ENCODE results near the gene PIP5K1B.

DNA sequence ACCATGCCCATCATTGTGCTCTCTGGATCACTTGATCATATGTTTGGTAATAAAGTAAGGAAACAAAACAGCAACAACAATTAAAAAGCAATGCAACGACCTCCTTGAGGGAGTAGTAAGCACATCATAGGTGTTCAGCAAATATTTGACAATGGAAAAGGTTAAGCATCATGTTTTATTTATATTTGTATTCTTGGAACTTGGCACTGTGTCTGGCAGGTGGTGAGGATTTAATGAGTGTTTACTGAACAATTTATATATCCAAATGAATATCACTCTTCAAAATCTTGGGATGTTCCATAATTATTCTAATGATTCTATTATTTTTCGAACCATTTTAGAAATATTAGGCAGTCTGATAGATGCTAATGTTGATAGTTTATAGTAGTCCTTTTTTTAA is 6.2 kb downstream of the PIP5K1B start:
- TF ChIP-seq, protein P1, sequence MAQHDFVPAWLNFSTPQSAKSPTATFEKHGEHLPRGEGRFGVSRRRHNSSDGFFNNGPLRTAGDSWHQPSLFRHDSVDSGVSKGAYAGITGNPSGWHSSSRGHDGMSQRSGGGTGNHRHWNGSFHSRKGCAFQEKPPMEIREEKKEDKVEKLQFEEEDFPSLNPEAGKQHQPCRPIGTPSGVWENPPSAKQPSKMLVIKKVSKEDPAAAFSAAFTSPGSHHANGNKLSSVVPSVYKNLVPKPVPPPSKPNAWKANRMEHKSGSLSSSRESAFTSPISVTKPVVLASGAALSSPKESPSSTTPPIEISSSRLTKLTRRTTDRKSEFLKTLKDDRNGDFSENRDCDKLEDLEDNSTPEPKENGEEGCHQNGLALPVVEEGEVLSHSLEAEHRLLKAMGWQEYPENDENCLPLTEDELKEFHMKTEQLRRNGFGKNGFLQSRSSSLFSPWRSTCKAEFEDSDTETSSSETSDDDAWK (CRISPR knock-in tag; IDR thresholded peaks at IDR 0.05), result no peak
- no peak for TF ChIP-seq SP1 (IDR thresholded peaks at IDR 0.05)
- no peak for TF ChIP-seq SP1 (CRISPR knock-in tag; IDR thresholded peaks at IDR 0.05)
- no peak for TF ChIP-seq ZFP90 (CRISPR knock-in tag; IDR thresholded peaks at IDR 0.05; ENCODE audit: borderline replicate concordance)
- no peak for TF ChIP-seq ATF2 (CRISPR knock-in tag; IDR thresholded peaks at IDR 0.05)
- TF ChIP-seq ERF (CRISPR knock-in tag; IDR thresholded peaks at IDR 0.05), result no peak
- no peak for TF ChIP-seq ZNF24 (IDR thresholded peaks at IDR 0.05)
- TF ChIP-seq, protein P2, sequence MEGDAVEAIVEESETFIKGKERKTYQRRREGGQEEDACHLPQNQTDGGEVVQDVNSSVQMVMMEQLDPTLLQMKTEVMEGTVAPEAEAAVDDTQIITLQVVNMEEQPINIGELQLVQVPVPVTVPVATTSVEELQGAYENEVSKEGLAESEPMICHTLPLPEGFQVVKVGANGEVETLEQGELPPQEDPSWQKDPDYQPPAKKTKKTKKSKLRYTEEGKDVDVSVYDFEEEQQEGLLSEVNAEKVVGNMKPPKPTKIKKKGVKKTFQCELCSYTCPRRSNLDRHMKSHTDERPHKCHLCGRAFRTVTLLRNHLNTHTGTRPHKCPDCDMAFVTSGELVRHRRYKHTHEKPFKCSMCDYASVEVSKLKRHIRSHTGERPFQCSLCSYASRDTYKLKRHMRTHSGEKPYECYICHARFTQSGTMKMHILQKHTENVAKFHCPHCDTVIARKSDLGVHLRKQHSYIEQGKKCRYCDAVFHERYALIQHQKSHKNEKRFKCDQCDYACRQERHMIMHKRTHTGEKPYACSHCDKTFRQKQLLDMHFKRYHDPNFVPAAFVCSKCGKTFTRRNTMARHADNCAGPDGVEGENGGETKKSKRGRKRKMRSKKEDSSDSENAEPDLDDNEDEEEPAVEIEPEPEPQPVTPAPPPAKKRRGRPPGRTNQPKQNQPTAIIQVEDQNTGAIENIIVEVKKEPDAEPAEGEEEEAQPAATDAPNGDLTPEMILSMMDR (CRISPR knock-in tag; IDR thresholded peaks at IDR 0.05), result no peak
- TF ChIP-seq EP300 (IDR thresholded peaks at IDR 0.05; ENCODE audit: low read depth in 2 of 2, low read length in 2 of 2), result no peak
- no peak for TF ChIP-seq EP300 (CRISPR knock-in tag; IDR thresholded peaks at IDR 0.05; ENCODE audit: borderline replicate concordance)
- TF ChIP-seq POLR2AphosphoS2 (IDR thresholded peaks at IDR 0.05; ENCODE audit: low read depth, low read length), result no peak
- TF ChIP-seq RERE (CRISPR knock-in tag; IDR thresholded peaks at IDR 0.05; ENCODE audit: low read depth), result no peak
- no peak for TF ChIP-seq NFIC (IDR thresholded peaks at IDR 0.05; ENCODE audit: low read length)
- TF ChIP-seq POLR2A (IDR thresholded peaks at IDR 0.05; ENCODE audit: insufficient read depth in 1 of 2, low read depth in 2 of 2, low read length in 2 of 2), result no peak
